Measurements from ENCODE around the gene SDC1. TPM values are rescaled to one million over a fixed set of nuclear protein-coding genes. Genes with fewer than 3 reads are reported as not detected.

SDC1 gene
- polyA plus RNA-seq, 1 of the 3 experiments (the other 2 are of a cell fraction) = 122 TPM

GRCh38 chr2:20150806-20151571 lies 73.9 kb downstream of the SDC1 start:
- ChIA-PET CTCF (interaction anchor here (1.2 to 7.0 kb wide), 8 partner anchors 13 to 261 kb away, joined by 3 to 35 read pairs (median 4); no protein-coding TSS in a partner anchor), POLR2A (interaction anchor here (1.7 kb wide), 1 partner anchor 73 kb away, joined by 8 read pairs; no protein-coding TSS in a partner anchor)
- Histone ChIP-seq H3K4me1 (ENCODE audit: control insufficient read depth in 1 of 2, insufficient read depth in 2 of 2, low read depth in 1 of 2, low read length in 1 of 2) (peaks cover 9 to 28% of the 10 kb centered on the region in 2 experiments), H3K36me3 (replicated peaks in 1 of 2; ENCODE audit: control insufficient read depth in 1 of 2, insufficient read depth in 2 of 2, low read length in 1 of 2) (no peaks in the 10 kb centered on the region), H2AFZ (ENCODE audit: low read depth) (no peak overlapping the region), H3F3A (replicated peaks; ENCODE audit: insufficient read depth) (peaks cover 8% of the 10 kb centered on the region), H3K27me3 (ENCODE audit: insufficient read depth) (no peaks in the 10 kb centered on the region), H3K9me2 (no peaks in the 10 kb centered on the region), H3K9me3 (no peaks in the 10 kb centered on the region), H3K9ac (no peak overlapping the region), H3K79me2 (ENCODE audit: insufficient read depth) (no peaks in the 10 kb centered on the region), H3K4me2 (no peak overlapping the region), H3K4me3 (ENCODE audit: low read depth in 2 of 2, low read length in 1 of 2) (no peak overlapping the region), H3K27ac (ENCODE audit: low read depth in 2 of 2, low read length in 1 of 2) (peak overlapping the region in 1 of 2 experiments; percentile 82; a peak in 2 of 4 replicates), H4K20me1 (ENCODE audit: insufficient read depth) (no peaks in the 10 kb centered on the region)
- no peak for DNase-seq
- 64% methylated on average over 7 of the region's 7 CpGs for WGBS (ENCODE audit: low lambda C conversion rate)
- TF ChIP-seq RAD21 (IDR thresholded peaks at IDR 0.05; ENCODE audit: low read length) (peak; percentile 10), CHD2 (IDR thresholded peaks at IDR 0.05; ENCODE audit: low read length, partially characterized antibody) (peak; percentile 5), GATA2 (CRISPR knock-in tag; IDR thresholded peaks at IDR 0.05) (no peak), USF1 (IDR thresholded peaks at IDR 0.05; ENCODE audit: borderline replicate concordance, low read depth) (no peak), MAX (IDR thresholded peaks at IDR 0.05; ENCODE audit: low read depth) (no peak), POLR2AphosphoS5 (IDR thresholded peaks at IDR 0.05; ENCODE audit: low read depth, low read length) (no peak), ELF1 (IDR thresholded peaks at IDR 0.05) (no peak), EZH2phosphoT487 (IDR thresholded peaks at IDR 0.05; ENCODE audit: borderline replicate concordance, low read depth) (no peak), TAF1 (IDR thresholded peaks at IDR 0.05; ENCODE audit: borderline replicate concordance, low read depth, low read length) (no peak), RCOR1 (IDR thresholded peaks at IDR 0.05; ENCODE audit: low read length) (no peak), CTCF (IDR thresholded peaks at IDR 0.05) (no peak), GABPA (IDR thresholded peaks at IDR 0.05; ENCODE audit: low read depth) (no peak), ZBTB33 (IDR thresholded peaks at IDR 0.05; ENCODE audit: borderline replicate concordance, low read depth) (no peak), TCF12 (IDR thresholded peaks at IDR 0.05) (peak; percentile 20; the same call in 1 of the 2 replicates), MEF2A (IDR thresholded peaks at IDR 0.05; ENCODE audit: borderline replicate concordance, low read depth) (no peak), TEAD4 (IDR thresholded peaks at IDR 0.05; ENCODE audit: borderline replicate concordance, insufficient read depth) (no peak), IRF3 (IDR thresholded peaks at IDR 0.05; ENCODE audit: low read depth, low read length) (no peak), FOXM1 (IDR thresholded peaks at IDR 0.05; ENCODE audit: low read depth) (no peak), EP300 (IDR thresholded peaks at IDR 0.05; ENCODE audit: borderline replicate concordance in 1 of 2, low read depth in 1 of 2, low read length in 1 of 2) (peak in 1 of 2 experiments; percentile 4; a peak in 1 of 4 replicates), RXRA (IDR thresholded peaks at IDR 0.05; ENCODE audit: borderline replicate concordance, low read depth) (no peak), FOXJ3 (CRISPR knock-in tag; IDR thresholded peaks at IDR 0.05) (no peak), SMC3 (IDR thresholded peaks at IDR 0.05; ENCODE audit: low read depth, low read length) (no peak), YY1 (IDR thresholded peaks at IDR 0.05; ENCODE audit: low read depth) (no peak), PBX3 (IDR thresholded peaks at IDR 0.05) (no peak), SIN3A (IDR thresholded peaks at IDR 0.05; ENCODE audit: borderline replicate concordance, low read depth, low read length) (no peak), NRF1 (IDR thresholded peaks at IDR 0.05; ENCODE audit: low read depth, low read length) (no peak), JUND (IDR thresholded peaks at IDR 0.05) (no peak), NFIC (IDR thresholded peaks at IDR 0.05; ENCODE audit: borderline replicate concordance) (no peak)
